Heart right ventricle (tissue), 16 donors: Measurements from ENCODE around the gene MCM3AP. TPM values are rescaled to one million over a fixed set of nuclear protein-coding genes. Genes with fewer than 3 reads are reported as not detected.

Experiments used
- ATAC-seq, 8 donors: fragments of 200-7000 bp; cut with Tn5 transposase; one replicate each; pipeline ENCODE4 v1.9.1; 2020; ENCODE audit warnings: mild to moderate bottlenecking in 8 of 8, moderate library complexity in 8 of 8, moderate number of reproducible peaks in 1 of 8
- DNase-seq, 2 donors: peaks; one replicate each; pipeline ENCODE4 v3.0.0-alpha.2; 2020
- H3K27ac ChIP-seq, 10 donors: fragments of 200-600 bp; sonication (generic) in 2 of 10; one replicate each; pipeline versions ENCODE4 v1.5.0 to v1.8.0; 2020 to 2022; ENCODE audit warnings: mild to moderate bottlenecking in 3 of 10
- H3K27me3 ChIP-seq, 7 donors: fragments of 200-600 bp; one replicate each; pipeline ENCODE4 v1.8.0; 2021 to 2022; ENCODE audit warnings: mild to moderate bottlenecking in 2 of 7
- H3K36me3 ChIP-seq, 9 donors: fragments of 200-600 bp; sonication (generic) in 1 of 9; one replicate each; pipeline versions ENCODE4 v1.5.0 to v1.8.0; 2020 to 2022; ENCODE audit warnings: mild to moderate bottlenecking in 2 of 9
- H3K4me1 ChIP-seq, 9 donors: fragments of 200-600 bp; sonication (generic) in 1 of 9; one replicate each; pipeline versions ENCODE4 v1.5.0 to v1.8.0; 2020 to 2022; ENCODE audit warnings: mild to moderate bottlenecking in 4 of 9
- H3K4me3 ChIP-seq, 10 donors: fragments of 200-600 bp; sonication (generic) in 2 of 10; one replicate each; pipeline versions ENCODE4 v1.5.0 to v1.8.0; 2020 to 2022; ENCODE audit warnings: mild to moderate bottlenecking in 7 of 10, moderate library complexity in 2 of 10
- H3K9me3 ChIP-seq, 11 donors: fragments of 200-600 bp in 10 of 11; sonication (generic) in 2 of 11; one replicate each; pipeline versions ENCODE4 v1.5.0 to v1.8.0; 2013 to 2022; ENCODE audit warnings: mild to moderate bottlenecking in 2 of 11, control low read depth in 1 of 11, moderate library complexity in 1 of 11
- WGBS, 2 donors: extraction: QIAGEN DNeasy Blood & Tissue Kit; methylation state at CpG; one replicate each; pipeline ENCODE4 v1.1.7; 2013; ENCODE audit warnings: inconsistent platforms in 1 of 2; 5-methylcytosine and 5-hydroxymethylcytosine counted together
- intact Hi-C, 10 donors: fragments of 100-400 bp; cut with DNase I; formaldehyde crosslinking; loops; one replicate each; pipeline versions ENCODE4 v1.11.1 to v1.14.2; 2022
- polyA plus RNA-seq, 2 donors: library from polyadenylated mRNA; stranded (reverse); fragments of 200-250 nt; gene quantifications; one replicate each; pipeline ENCODE4 v1.2.3, GENCODE V29; 2013
- total RNA-seq, 10 donors: library from RNA; stranded (reverse); fragmentation: NEBNext Ultra II Directional in 3 of 10; extraction: Animal tissue kit (Norgen Biotek cat#: 25700) in 3 of 10; gene quantifications; one replicate each; pipeline versions ENCODE4 v1.2.1 to v1.2.4, GENCODE V29; 2021 to 2023
- TF ChIP-seq, protein P1 (sequence below), 9 donors: fragments of 200-600 bp; sonication (generic) in 2 of 9; IDR thresholded peaks; one replicate each; pipeline versions ENCODE4 v1.5.0 to v1.8.0; 2021 to 2022; ENCODE audit warnings: antibody characterized with exemption in 9 of 9, mild to moderate bottlenecking in 5 of 9, moderate library complexity in 1 of 9
- donor health status: Arrhythmogenic right ventricular cardiomyopathy.
- donor health status: ischemic (EF 13 %, LVEDD 7.1; RV severe dilation, severe dysfunction).
- donor health status: healthy with polysubstance abuse.
- donor health status: DM: no; HTN: yes; CAD: no.
- donor health status: DM: no; HTN: no; CAD: no.
- donor health status: ischemic (EF 25% LVEDD 6.9; RV normal size, moderate dysfunction).
- donor health status: ischemic (EF 25% LVEDD 5.7; RV mildly dilated, moderate dysfunction).
- donor health status: healthy.
- donor health status: DM: yes; HTN: yes; CAD: no.
- donor health status: Ischemic cardiomyopathy.
- donor health status: ischemic (EF 35%, LVEDD 5.7; RV mildly dilated, moderate dysfunction).
- donor health status: nonischemic (EF 11% LVEDD 7.7; RV severe dilation, severe dysfunction).
- donor health status: DM: yes; HTN: yes; CAD: no.
- donor health status: PGD.
- donor health status: ischemic (EF 29% LVEDD 5.4; RV normal size, mild dysfunction).
- donor health status: nonischemic (EF 23%, LVEDD 6.1; RV moderate dilation, normal function).

MCM3AP gene
- total and polyA plus RNA-seq, 12 donors, result 31.0 to 68.4 (median 52.0) TPM

DNA sequence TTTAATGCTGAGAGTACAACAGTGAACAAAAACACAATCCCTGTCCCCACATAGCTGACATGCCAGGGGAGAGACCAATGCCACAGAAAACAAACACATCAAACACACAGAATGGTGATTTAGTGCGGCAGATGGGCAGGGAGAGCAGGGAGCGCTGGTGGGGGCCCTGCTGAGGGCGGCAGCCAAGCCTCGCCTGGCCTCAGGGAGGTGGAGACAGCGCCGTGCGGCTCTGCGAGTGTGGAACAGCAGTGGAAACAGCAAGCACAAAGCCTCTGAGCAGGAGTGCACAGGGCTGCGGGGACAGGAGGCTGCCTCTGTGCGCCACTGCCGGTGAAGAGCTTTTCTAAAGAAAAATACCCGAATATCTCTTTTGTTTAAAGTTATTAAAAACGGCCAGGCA lies 17.0 kb downstream of the MCM3AP start:
- WGBS, 2 donors, result 94 to 95% methylated on average over 13 of the region's 13 CpGs
- intact Hi-C loops, result loop anchor here in 2 of 10 donors (10.0 kb wide), 2 partner anchors 46 to 166 kb away; no protein-coding TSS in a partner anchor
- DNase-seq, result no peak
- Histone ChIP-seq H3K9me3 (no peaks in the 10 kb centered on the region), H3K4me3 (no peak overlapping the region), H3K36me3 (peaks cover 13 to 100% (median 93%) of the 10 kb centered on the region in 9 donors), H3K27ac (no peak overlapping the region), H3K4me1 (no peaks in the 10 kb centered on the region), H3K27me3 (no peaks in the 10 kb centered on the region)
- no peak for ATAC-seq
- TF ChIP-seq, protein P1, sequence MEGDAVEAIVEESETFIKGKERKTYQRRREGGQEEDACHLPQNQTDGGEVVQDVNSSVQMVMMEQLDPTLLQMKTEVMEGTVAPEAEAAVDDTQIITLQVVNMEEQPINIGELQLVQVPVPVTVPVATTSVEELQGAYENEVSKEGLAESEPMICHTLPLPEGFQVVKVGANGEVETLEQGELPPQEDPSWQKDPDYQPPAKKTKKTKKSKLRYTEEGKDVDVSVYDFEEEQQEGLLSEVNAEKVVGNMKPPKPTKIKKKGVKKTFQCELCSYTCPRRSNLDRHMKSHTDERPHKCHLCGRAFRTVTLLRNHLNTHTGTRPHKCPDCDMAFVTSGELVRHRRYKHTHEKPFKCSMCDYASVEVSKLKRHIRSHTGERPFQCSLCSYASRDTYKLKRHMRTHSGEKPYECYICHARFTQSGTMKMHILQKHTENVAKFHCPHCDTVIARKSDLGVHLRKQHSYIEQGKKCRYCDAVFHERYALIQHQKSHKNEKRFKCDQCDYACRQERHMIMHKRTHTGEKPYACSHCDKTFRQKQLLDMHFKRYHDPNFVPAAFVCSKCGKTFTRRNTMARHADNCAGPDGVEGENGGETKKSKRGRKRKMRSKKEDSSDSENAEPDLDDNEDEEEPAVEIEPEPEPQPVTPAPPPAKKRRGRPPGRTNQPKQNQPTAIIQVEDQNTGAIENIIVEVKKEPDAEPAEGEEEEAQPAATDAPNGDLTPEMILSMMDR (IDR thresholded peaks at IDR 0.05), result no peak

DNA sequence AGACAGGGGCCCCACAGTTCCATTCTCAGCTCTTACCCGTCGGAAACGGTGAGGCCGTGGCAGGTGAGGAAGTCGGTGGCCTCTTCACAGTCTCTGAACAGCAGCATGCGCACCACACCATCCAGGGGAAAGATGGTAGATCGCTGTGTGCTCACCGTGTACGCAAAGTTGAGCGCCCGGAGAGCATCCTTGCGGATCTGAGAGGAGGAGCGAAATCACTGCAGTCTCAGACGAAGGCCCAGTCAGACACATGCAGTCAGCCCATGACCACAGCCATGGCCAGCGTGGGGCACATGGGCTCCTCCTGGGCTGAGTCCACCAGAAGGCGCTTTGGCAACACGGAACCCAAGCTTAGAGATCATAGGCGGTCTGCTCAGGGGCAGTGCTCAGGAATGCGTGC lies 18.5 kb downstream of the MCM3AP start:
- TF ChIP-seq, protein P1 (IDR thresholded peaks at IDR 0.05), result no peak
- Histone ChIP-seq H3K27me3 (no peaks in the 10 kb centered on the region), H3K27ac (no peak overlapping the region), H3K4me1 (no peaks in the 10 kb centered on the region), H3K4me3 (no peak overlapping the region), H3K36me3 (peaks cover 8 to 100% (median 82%) of the 10 kb centered on the region in 9 donors), H3K9me3 (no peaks in the 10 kb centered on the region)
- 92 to 93% methylated on average over 19 of the region's 19 CpGs for WGBS, 2 donors
- intact Hi-C loops, result loop anchor here in 2 of 10 donors (10.0 kb wide), 2 partner anchors 48 to 168 kb away; no protein-coding TSS in a partner anchor
- DNase-seq (no peak), ATAC-seq (no peak)

DNA sequence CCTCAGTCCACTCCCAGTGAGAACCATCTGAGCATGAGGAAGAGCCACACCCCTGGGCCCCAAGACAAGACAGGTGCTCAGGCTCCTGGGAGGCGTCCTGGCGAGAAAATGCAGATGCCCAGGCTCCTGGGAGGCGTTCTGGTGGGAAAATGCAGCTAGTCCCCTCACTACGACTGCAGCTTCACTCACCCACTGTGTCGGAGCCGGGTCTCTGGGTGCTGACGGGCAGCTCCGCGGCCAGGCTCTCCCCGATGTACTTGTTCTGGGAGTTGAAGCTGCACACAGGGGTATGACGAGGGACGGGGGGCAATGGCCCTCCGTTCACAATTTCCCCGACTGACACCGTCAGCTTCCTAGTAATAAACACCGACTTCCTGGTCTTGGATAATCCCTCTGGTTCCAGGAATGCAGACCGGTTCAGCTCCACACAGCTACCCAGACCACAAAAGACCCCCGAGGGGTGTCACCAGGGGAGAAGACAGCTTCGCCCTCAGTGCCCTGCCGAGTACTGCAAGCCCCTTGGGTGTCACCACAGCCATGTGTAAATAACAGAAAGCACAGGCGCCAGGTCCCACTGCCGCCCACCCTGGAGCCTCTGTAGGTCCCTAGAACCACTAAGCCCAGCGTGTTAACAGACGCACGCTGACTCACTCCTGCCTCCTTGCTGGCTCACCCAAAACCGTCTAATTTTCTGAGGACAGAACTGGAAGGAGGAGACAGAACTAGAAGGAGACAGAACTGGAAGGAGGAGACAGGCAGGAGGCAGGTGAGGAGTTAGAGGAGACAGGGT lies 19.5 kb downstream of the MCM3AP start:
- intact Hi-C loops, result loop anchor here in 2 of 10 donors (10.0 kb wide), 2 partner anchors 49 to 169 kb away; no protein-coding TSS in a partner anchor

DNA sequence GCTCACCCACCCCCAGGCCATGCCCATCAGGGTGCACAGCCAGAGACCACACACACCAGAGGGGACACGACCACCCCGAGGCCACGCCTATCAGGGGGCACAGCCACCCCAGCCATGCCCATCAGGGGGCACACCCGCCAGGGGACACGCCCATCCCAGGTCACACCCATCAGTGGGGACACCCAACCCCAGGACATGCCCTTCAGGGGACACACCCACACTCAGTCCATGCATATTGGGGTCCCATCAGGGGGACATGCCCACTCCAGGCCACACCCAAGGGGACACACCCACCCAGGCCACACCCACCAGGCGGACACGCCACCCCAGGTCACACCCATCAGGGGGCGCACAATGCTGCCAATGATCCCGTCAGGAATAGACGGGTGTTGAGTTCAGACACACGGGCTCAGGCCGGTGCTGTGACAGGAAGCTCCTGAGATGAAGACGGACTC lies 20.7 kb downstream of the MCM3AP start:
- no peak for DNase-seq
- peak in 3 of 8 donors; percentile 27 to 60 (median 32) for ATAC-seq
- TF ChIP-seq, protein P1 (IDR thresholded peaks at IDR 0.05), result no peak
- Histone ChIP-seq H3K4me1 (no peaks in the 10 kb centered on the region), H3K4me3 (no peak overlapping the region), H3K27ac (no peak overlapping the region), H3K9me3 (no peaks in the 10 kb centered on the region), H3K36me3 (peaks cover 6 to 100% (median 81%) of the 10 kb centered on the region in 9 donors), H3K27me3 (no peaks in the 10 kb centered on the region)
- 89 to 92% methylated on average over 13 of the region's 13 CpGs for WGBS, 2 donors
- intact Hi-C loops, result loop anchor here in 2 of 10 donors (10.0 kb wide), 2 partner anchors 50 to 170 kb away; no protein-coding TSS in a partner anchor

More for the DNA sequence above, 19.5 kb downstream of the MCM3AP start:
- H3K4me3 ChIP-seq, result no peak overlapping the region
- ATAC-seq (no peak), DNase-seq (no peak)
- no peaks in the 10 kb centered on the region for H3K4me1 ChIP-seq
- H3K27ac ChIP-seq, result no peak overlapping the region
- H3K36me3 ChIP-seq, result peaks cover 8 to 100% (median 81%) of the 10 kb centered on the region in 9 donors
- no peaks in the 10 kb centered on the region for H3K27me3 ChIP-seq
- WGBS, 2 donors, result 88 to 89% methylated on average over 26 of the region's 26 CpGs
- no peaks in the 10 kb centered on the region for H3K9me3 ChIP-seq
- TF ChIP-seq, protein P1 (IDR thresholded peaks at IDR 0.05), result no peak
